Activated CD4-positive, alpha-beta T cell treated with anti-CD3 and anti-CD28 coated beads, Interleukin-2, amount 50 U/mL, for 24 hours (primary cell): Measurements from ENCODE around the gene PHLDB1.

Source experiments
- DNase-seq, 2 donors: peaks; one replicate each; pipeline ENCODE4 v3.0.0-alpha.2; 2020; ENCODE audit warnings: low read depth in 1 of 2, low spot score in 1 of 2

The PHLDB1 gene

GRCh38 chr11:118621784-118622375 lies 14.5 kb downstream of the PHLDB1 start:
- no peak for DNase-seq

DNA sequence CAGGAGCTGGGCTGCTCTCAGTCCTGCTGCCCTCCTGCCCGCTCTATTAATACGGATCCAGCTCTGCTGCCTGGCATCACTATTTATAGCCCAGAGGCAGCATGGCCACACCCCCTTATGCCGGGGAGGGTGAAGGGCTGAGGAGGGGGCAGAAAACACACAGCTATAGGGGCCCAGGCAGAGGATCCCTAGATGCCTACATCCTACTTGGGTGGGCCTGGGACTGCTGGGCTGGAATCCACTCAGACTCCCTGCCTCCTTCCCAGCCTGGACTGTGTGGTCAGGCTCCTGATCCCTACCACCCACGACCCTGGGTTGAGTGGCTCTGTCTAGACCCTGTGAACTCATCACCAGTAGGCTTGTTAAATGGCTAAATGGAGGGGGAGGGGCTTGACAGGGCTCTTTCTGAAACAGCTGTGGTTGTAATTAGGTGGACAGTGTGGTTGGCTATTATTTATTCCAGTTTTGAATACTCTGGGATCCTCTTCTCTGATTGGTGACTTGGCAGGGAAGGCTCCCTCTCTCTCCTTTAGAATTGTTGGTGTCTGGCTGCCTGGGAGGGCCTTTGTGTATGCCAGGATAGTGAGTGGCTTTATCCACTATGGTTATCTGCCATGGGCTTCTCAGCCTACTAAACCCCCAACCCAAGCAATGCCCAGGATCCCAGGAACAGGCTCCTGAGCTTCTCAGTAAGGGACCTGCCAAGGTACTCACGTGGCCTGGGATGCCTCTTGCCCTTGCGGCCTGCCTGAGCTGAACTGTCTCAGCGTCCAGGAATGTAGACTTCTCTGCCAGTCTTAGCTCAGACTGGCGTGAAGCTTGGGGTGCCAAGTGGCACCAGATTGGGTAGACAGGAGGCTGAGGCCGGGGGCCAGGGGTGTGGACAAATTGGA lies 15.2 kb downstream of the PHLDB1 start:
- DNase-seq: no peak

- DNase-seq: no peak
These were observed 15.8 kb downstream of the PHLDB1 start for GRCh38 chr11:118623269-118623655.

DNA sequence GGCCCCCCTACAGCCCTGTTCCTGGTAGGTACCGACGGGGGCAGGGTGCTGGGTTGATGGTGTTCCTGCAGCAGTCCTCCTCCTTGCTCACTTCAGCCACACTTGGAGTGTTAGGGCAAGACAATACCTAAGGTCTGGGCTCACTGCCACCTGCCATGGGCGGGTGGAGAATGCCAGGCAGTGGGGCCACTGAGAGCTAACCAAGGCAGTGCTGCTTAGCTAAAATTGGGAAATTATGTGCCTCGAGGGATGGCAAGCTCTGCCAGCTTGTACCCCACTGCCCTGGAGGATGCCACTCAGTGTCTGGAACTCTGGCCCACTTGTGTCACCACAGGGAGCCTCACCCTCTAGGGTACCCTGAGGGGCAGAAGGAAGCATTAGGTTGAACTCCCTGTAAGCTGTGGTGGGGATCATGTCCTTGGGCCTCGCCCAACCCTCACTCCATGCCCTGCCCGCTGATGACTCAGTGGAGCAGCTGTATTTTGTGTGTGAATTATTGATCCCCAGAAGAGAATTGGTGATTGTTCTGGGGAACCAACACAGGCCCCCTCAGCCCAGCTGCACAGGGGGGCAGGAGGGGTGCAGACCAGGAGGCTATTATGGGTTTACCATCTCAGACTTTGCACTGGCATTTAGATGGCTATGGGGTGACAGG lies 17.7 kb downstream of the PHLDB1 start:
- DNase-seq: no peak

- no peak for DNase-seq
These were observed 18.6 kb downstream of the PHLDB1 start for GRCh38 chr11:118625976-118626375.

- no peak for DNase-seq
These were observed 20.2 kb downstream of the PHLDB1 start for GRCh38 chr11:118627566-118627965.

DNA sequence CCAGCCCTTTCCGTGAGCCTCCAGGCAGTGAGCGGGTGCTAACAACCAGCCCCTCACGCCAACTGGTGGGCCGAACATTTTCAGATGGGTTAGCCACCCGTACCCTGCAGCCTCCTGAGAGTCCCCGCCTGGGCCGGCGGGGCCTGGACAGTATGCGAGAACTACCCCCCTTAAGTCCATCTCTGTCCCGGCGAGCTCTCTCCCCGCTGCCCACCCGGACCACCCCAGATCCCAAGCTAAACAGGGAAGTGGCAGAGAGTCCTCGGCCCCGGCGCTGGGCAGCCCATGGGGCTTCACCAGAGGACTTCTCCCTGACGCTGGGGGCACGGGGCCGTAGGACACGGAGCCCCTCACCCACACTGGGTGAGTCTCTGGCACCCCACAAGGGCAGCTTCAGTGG lies 20.6 kb downstream of the PHLDB1 start:
- no peak for DNase-seq

DNA sequence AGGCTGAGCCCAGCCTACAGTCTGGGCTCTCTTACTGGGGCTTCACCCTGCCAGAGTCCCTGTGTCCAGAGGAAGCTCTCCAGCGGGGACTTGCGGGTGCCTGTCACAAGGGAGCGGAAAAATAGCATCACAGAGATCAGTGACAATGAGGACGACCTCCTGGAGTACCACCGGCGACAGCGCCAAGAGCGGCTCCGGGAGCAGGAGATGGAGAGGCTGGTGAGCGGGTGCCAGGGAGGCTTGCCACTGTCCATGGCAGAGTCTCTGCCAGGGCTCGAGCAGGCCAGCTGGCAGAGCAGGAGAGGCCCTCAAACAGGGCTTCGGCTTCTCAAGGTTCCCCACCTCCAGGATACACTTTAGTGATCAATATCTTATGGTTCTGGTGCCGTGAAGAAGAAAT lies 21.0 kb downstream of the PHLDB1 start:
- no peak for DNase-seq

GRCh38 chr11:118628861-118629549 lies 21.6 kb downstream of the PHLDB1 start:
- DNase-seq: no peak

- no peak for DNase-seq
These were observed 22.6 kb downstream of the PHLDB1 start for GRCh38 chr11:118629761-118630661.

DNA sequence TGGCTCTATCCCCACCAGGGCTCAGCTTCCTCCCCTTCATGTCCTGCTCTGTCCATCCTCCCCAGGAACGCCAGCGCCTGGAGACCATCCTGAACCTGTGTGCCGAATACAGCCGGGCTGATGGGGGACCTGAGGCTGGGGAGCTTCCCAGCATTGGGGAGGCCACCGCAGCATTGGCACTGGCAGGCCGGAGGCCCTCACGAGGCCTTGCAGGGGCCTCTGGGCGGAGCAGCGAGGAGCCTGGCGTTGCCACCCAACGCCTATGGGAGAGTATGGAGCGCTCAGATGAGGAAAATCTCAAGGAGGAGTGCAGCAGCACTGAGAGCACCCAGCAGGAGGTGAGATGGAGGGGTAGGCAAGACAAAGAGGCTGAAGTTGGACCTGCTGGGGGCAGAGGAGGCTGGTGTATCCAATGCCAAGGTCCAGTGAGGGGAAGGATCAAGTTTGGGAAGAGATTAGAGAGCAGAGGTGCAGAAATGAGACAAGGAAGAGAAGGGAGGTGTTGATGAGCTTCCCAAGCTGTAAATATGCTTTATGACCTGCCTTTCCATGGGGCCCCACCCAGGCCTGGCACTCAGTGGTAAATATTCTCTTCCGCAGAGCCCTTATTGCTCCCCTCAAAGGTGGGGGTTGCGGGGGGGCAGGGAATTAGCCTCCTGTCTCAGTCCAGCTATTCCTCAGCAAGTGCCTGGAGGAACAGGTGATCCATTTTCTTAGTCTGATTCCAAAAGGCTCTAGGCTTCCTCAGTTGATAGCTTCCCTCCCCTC lies 23.9 kb downstream of the PHLDB1 start:
- DNase-seq: no peak

GRCh38 chr11:118632577-118633318 lies 25.3 kb downstream of the PHLDB1 start:
- DNase-seq: no peak

DNA sequence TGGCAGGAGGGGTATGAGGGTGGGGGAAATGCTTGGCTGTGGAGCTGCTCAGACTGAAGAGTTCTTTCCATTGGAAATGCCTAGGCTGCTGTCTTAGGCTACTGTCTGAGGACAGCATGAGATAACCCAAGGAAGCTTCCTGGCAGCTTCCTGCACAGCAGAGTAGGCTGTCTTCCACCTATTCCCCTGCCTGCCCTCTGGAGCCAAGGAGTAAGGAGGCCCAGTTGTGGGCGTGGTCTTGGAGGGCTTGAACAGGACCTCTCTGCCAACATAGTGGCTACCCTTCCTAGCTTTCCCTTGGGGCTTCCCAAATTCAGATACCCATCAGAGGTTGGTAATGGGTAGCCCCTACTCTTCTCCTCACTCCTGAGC lies 25.9 kb downstream of the PHLDB1 start:
- no peak for DNase-seq

DNA sequence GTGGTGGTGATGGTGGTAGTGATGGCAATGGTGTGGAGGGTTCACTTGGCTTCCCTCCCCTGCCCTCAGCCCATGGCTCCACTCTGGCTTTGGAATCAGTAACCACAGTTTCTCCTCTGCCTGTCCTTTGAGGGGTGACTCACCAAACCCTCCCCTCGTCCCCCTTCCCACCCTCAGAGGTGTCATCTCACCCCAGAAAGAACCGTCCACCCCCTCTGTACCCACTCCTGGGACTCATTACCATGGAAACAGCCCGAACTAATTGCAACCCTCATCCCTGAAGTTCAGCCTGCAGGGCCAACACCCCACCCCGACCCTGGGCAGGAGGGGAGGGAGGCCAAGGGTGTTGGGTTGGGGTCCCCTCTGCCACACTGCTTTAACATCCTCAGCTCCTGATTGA lies 26.6 kb downstream of the PHLDB1 start:
- no peak for DNase-seq

GRCh38 chr11:118634431-118635236 lies 27.2 kb downstream of the PHLDB1 start:
- DNase-seq: no peak

- DNase-seq: no peak
These were observed 27.8 kb downstream of the PHLDB1 start for GRCh38 chr11:118635237-118635591.

DNA sequence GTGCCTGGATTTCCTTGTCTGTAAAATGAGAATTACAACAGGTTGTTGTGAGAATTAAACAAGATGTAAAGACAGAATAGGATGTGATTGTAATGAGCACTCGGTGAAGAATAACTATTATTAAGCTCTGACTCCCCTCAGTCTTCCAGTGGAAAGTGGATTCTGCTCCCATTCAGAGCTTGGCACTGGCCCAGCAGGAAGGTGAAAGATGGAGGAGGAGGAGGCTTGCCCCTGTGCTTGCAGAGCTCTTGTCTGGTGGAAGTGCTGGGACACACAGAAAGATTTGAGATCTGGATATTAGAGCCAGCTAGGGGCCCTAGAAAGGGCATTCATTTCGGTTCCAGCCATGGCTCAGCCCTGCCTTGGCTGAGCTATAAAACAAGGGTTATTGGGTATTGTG lies 28.2 kb downstream of the PHLDB1 start:
- DNase-seq: no peak

GRCh38 chr11:118636569-118637290 lies 29.3 kb downstream of the PHLDB1 start:
- no peak for DNase-seq
